K562 (cell line): ENCODE measurements around the gene SSTR1. TPM values are rescaled to one million over a fixed set of nuclear protein-coding genes. Genes with fewer than 3 reads are reported as not detected.

Experiments
- ATAC-seq: fragments of 200-7000 bp; cut with Tn5 transposase; 3 replicates; pipeline ENCODE4 v1.9.1; 2020; ENCODE audit warnings: moderate library complexity
- BruUV-seq: library from RNA; stranded (reverse); fragments of 400-500 nt; replicated peaks from 2 replicates; lab custom pipeline; 2021; lab: Mats Ljungman, UMichigan
- CTCF ChIA-PET: fragments of 300-600 bp; formaldehyde crosslinking; extraction: SDS; loops from one replicate; lab custom pipeline; 2021; ENCODE audit warnings: low intra/inter-chr PET ratio; lab: Yijun Ruan, JAX
- POLR2A ChIA-PET: fragments of 300-600, 350-650 bp; sonication (Branson Sonifier 250); formaldehyde crosslinking; extraction: SDS; loops from one replicate; lab custom pipeline; 2021; ENCODE audit warnings: antibody characterized with exemption, inconsistent platforms; lab: Yijun Ruan, JAX
- DNase-seq, 4 experiments: peaks; one replicate each; pipeline versions ENCODE4 v3.0.0 to v3.0.0-alpha.2; 2011 to 2018; ENCODE audit warnings: low spot score in 3 of 4, mixed read lengths in 3 of 4; ENCODE audit errors: extremely low read depth in 1 of 4
- FAIRE-seq: peaks from 2 replicates; lab custom pipeline; 2011; peaks lifted over from hg19 to GRCh38; lab: Jason Lieb, UNC
- H2AFZ ChIP-seq: 2 replicates; pipeline ENCODE4 v1.6.0; 2011; ENCODE audit warnings: low read depth, low read length, control low read depth, inconsistent platforms
- H3K27ac ChIP-seq: fragments of 200-600 bp; 3 replicates; pipeline ENCODE4 v1.8.0; 2011; ENCODE audit warnings: low read depth, mild to moderate bottlenecking, control low read depth, inconsistent platforms, low read length, moderate library complexity, mixed read lengths; ENCODE audit errors: extremely low read depth
- H3K27me3 ChIP-seq, 2 experiments: fragments of 300-600 bp in 1 of 2; 2 replicates in 1 of 2; 3 replicates in 1 of 2; pipeline versions ENCODE4 v1.6.0 to v1.8.0; 2011; ENCODE audit warnings: inconsistent platforms in 2 of 2, low read length in 2 of 2, mild to moderate bottlenecking in 1 of 2, mixed read lengths in 1 of 2, moderate library complexity in 1 of 2; ENCODE audit not compliant: control insufficient read depth in 2 of 2, insufficient read depth in 2 of 2
- H3K36me3 ChIP-seq: fragments of 300-600 bp; 3 replicates; pipeline ENCODE4 v1.8.0; 2011; ENCODE audit warnings: mild to moderate bottlenecking, low read length, inconsistent platforms; ENCODE audit not compliant: control insufficient read depth, insufficient read depth
- H3K4me1 ChIP-seq, 2 experiments: fragments of 200-600 bp in 1 of 2; replicated peaks in 1 of 2; 2 replicates in 1 of 2; 3 replicates in 1 of 2; pipeline versions ENCODE4 v1.5.1 to v1.8.0; 2011; ENCODE audit warnings: inconsistent platforms in 2 of 2, low read length in 2 of 2, mild to moderate bottlenecking in 1 of 2, mixed read lengths in 1 of 2, moderate library complexity in 1 of 2; ENCODE audit not compliant: control insufficient read depth in 2 of 2, insufficient read depth in 2 of 2
- H3K4me2 ChIP-seq: 2 replicates; pipeline ENCODE4 v1.6.1; 2011; ENCODE audit warnings: low read length, control low read depth, inconsistent platforms, mixed read lengths; ENCODE audit not compliant: insufficient read depth
- H3K4me3 ChIP-seq: fragments of 200-600 bp; sonication (generic), shearing (Covaris generic); 2 replicates; pipeline ENCODE4 v1.5.1; 2016; ENCODE audit warnings: control low read depth, inconsistent platforms
- H3K79me2 ChIP-seq: fragments of 200-600 bp; 3 replicates; pipeline ENCODE4 v1.8.0; 2011; ENCODE audit warnings: low read length, inconsistent platforms; ENCODE audit not compliant: control insufficient read depth, insufficient read depth
- H3K9ac ChIP-seq, 2 experiments: 2 replicates each; pipeline versions ENCODE4 v1.6.0 to v1.6.1; 2011; ENCODE audit warnings: low read depth in 2 of 2, low read length in 2 of 2, control low read depth in 1 of 2, inconsistent platforms in 1 of 2, mild to moderate bottlenecking in 1 of 2, mixed read lengths in 1 of 2; ENCODE audit not compliant: insufficient read depth in 1 of 2
- H3K9me1 ChIP-seq: one replicate; pipeline ENCODE4 v1.6.0; 2011; ENCODE audit warnings: inconsistent platforms, mild to moderate bottlenecking, low read length, moderate library complexity; ENCODE audit not compliant: control insufficient read depth, insufficient read depth
- H3K9me3 ChIP-seq: replicated peaks from 2 replicates; pipeline ENCODE4 v1.5.1; 2011; ENCODE audit warnings: low read depth, low read length, inconsistent platforms; ENCODE audit not compliant: control insufficient read depth, insufficient read depth
- H4K20me1 ChIP-seq: replicated peaks from 2 replicates; pipeline ENCODE4 v1.6.1; 2011; ENCODE audit warnings: low read length, inconsistent platforms, mixed read lengths; ENCODE audit not compliant: control insufficient read depth, insufficient read depth
- DDX20 ChIP-seq: fragments of 450-650 bp; IDR thresholded peaks from 2 replicates; pipeline ENCODE4 v1.6.1; 2016; ENCODE audit warnings: missing genetic modification characterization, low read depth, mild to moderate bottlenecking, missing compliant biosample characterization, moderate library complexity
- DLX4 ChIP-seq: fragments of 250-450 bp; sonication (Bioruptor Pico); IDR thresholded peaks from 2 replicates; pipeline ENCODE4 v1.6.1; 2021; ENCODE audit warnings: mild to moderate bottlenecking
- ETV5 ChIP-seq: sonication (generic); formaldehyde crosslinking; IDR thresholded peaks from 2 replicates; pipeline ENCODE4 v1.4.0; 2020; ENCODE audit warnings: low read depth, mild to moderate bottlenecking, missing genetic modification reagents
- HMG20A ChIP-seq: fragments of 450-650 bp; formaldehyde crosslinking; conservative IDR thresholded peaks from 2 replicates; pipeline ENCODE4 v1.4.0; 2020; ENCODE audit warnings: mild to moderate bottlenecking, mixed read lengths
- LEF1 ChIP-seq: fragments of 450-650 bp; IDR thresholded peaks from 2 replicates; pipeline ENCODE4 v1.6.1; 2016; ENCODE audit warnings: mild to moderate bottlenecking
- NCOA6 ChIP-seq: fragments of 450-650 bp; IDR thresholded peaks from 2 replicates; pipeline ENCODE4 v1.6.1; 2017; ENCODE audit warnings: mild to moderate bottlenecking
- NCOR1 ChIP-seq: fragments of 450-650 bp; IDR thresholded peaks from 2 replicates; pipeline ENCODE4 v1.6.1; 2016; ENCODE audit warnings: mild to moderate bottlenecking, moderate library complexity
- POLR2A ChIP-seq: fragments of 450-650 bp; conservative IDR thresholded peaks from 2 replicates; pipeline ENCODE4 v1.6.1; 2016
- SMARCE1 ChIP-seq: fragments of 450-650 bp; IDR thresholded peaks from 2 replicates; pipeline ENCODE4 v1.7.1; 2016; ENCODE audit warnings: mild to moderate bottlenecking
- TCF15 ChIP-seq: fragments of 250-450 bp; sonication (Bioruptor Pico); IDR thresholded peaks from 2 replicates; pipeline ENCODE4 v1.8.0; 2022; ENCODE audit warnings: moderate library complexity, mild to moderate bottlenecking, inconsistent platforms
- ZFP1 ChIP-seq: fragments of 450-650 bp; formaldehyde crosslinking; IDR thresholded peaks from 2 replicates; pipeline ENCODE4 v1.4.0; 2020; ENCODE audit warnings: mild to moderate bottlenecking, mixed read lengths
- WGBS: fragments of 100-300 bp; shearing (Covaris generic); methylation state at CpG from one replicate; pipeline ENCODE4 v1.1.6; 2016; ENCODE audit warnings: low coverage, mixed read lengths; ENCODE audit not compliant: insufficient coverage; ENCODE audit errors: missing lambda C conversion rate; 5-methylcytosine and 5-hydroxymethylcytosine counted together
- in situ Hi-C: fragments of 300-500 bp; cut with MboI; formaldehyde crosslinking; loops from 4 replicates; pipeline ENCODE4 v1.15.0; 2018; ENCODE audit warnings: inconsistent platforms, mixed read lengths
- intact Hi-C: fragments of 100-400 bp; cut with micrococcal nuclease; formaldehyde crosslinking; loops from 2 replicates; pipeline ENCODE4 v1.14.2; 2022
- polyA plus RNA-seq, 8 experiments: library from polyadenylated mRNA; depleted of rRNA in 4 of 8; stranded (reverse) in 5 of 8; unstranded in 3 of 8; fragments of >200 nt; fragmentation: Nextera tagmentation in 2 of 8; fragmentation: Illumina TruSeq in 1 of 8; extraction: Ambion mirVana in 2 of 8; extraction: Trizol in 1 of 8; gene quantifications; 2 replicates each; pipeline versions ENCODE4 v1.2.1 to v1.2.3, GENCODE V29; 2011 to 2014; ENCODE audit warnings: inconsistent platforms in 1 of 8, missing spikeins in 1 of 8
- total RNA-seq, 7 experiments: library from RNA; depleted of rRNA in 6 of 7; stranded (reverse); fragments of >200 nt in 6 of 7; fragmentation: Illumina TruSeq in 2 of 7; extraction: Trizol in 2 of 7; gene quantifications; 2 replicates each; pipeline versions ENCODE4 v1.2.1 to v1.2.3, GENCODE V29; 2011 to 2021; ENCODE audit warnings: low replicate concordance in 1 of 7
- TF ChIP-seq, protein P1 (sequence below): fragments of 450-650 bp; formaldehyde crosslinking; IDR thresholded peaks from 2 replicates; pipeline ENCODE4 v1.4.0; 2022; ENCODE audit warnings: missing genetic modification characterization

SSTR1 gene
- total and polyA plus RNA-seq, 9 of the 15 experiments (the other 6 are each of a cell fraction or from before 2014, with no cell fraction given): not detected

- H3K27me3 ChIP-seq: no peaks in the 10 kb centered on the region
- no TSS peak for BruUV-seq
- ChIA-PET POLR2A (no interaction called here), CTCF (no interaction called here)
- WGBS: 4% methylated on average over 2 of the region's 2 CpGs
- no peak overlapping the region for H3K27ac ChIP-seq
- no peaks in the 10 kb centered on the region for H3K9me1 ChIP-seq
- no peak overlapping the region for H2AFZ ChIP-seq
- no peaks in the 10 kb centered on the region for H3K36me3 ChIP-seq
- no peak overlapping the region for H3K4me3 ChIP-seq
- H3K4me1 ChIP-seq: no peaks in the 10 kb centered on the region
- ATAC-seq: no peak
- no peak for DNase-seq
- TF ChIP-seq POLR2A: no peak
- TF ChIP-seq ETV5 (CRISPR knock-in tag): no peak
- no peak for TF ChIP-seq HMG20A (CRISPR knock-in tag)
- TF ChIP-seq DLX4 (CRISPR knock-in tag): no peak
- no peak for TF ChIP-seq NCOA6
- TF ChIP-seq NCOR1: no peak
- TF ChIP-seq DDX20 (tag): no peak
- no peak for TF ChIP-seq LEF1
- no peak for TF ChIP-seq SMARCE1
- TF ChIP-seq, protein P1, sequence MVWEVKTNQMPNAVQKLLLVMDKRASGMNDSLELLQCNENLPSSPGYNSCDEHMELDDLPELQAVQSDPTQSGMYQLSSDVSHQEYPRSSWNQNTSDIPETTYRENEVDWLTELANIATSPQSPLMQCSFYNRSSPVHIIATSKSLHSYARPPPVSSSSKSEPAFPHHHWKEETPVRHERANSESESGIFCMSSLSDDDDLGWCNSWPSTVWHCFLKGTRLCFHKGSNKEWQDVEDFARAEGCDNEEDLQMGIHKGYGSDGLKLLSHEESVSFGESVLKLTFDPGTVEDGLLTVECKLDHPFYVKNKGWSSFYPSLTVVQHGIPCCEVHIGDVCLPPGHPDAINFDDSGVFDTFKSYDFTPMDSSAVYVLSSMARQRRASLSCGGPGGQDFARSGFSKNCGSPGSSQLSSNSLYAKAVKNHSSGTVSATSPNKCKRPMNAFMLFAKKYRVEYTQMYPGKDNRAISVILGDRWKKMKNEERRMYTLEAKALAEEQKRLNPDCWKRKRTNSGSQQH (CRISPR knock-in tag): no peak
- TF ChIP-seq TCF15 (CRISPR knock-in tag): no peak
- no peak for TF ChIP-seq ZFP1 (CRISPR knock-in tag)
- TF ChIP-seq, all 486 proteins: peak for 0
- Histone ChIP-seq H3K4me2 (no peak overlapping the region), H3K79me2 (no peaks in the 10 kb centered on the region), H4K20me1 (no peaks in the 10 kb centered on the region), H3K9me3 (no peaks in the 10 kb centered on the region), H3K9ac (no peak overlapping the region)
- in situ Hi-C loops (no loop called here), intact Hi-C loops (no loop called here)
- no peak for FAIRE-seq
Observed at GRCh38 chr14:38175658-38176057, 32.0 kb upstream of the SSTR1 start.
